ENCODE measurements around the gene BEST1. TPM values are rescaled to one million over a fixed set of nuclear protein-coding genes. Genes with fewer than 3 reads are reported as not detected.
A peak's percentile ranks its signal among the peaks of the same experiment; 100 is the strongest.

Gene BEST1
- total and polyA plus RNA-seq, 2 donors (not counting 3 experiments of a cell fraction or from before 2014, with no cell fraction given): 0.04 TPM; not detected in 1

DNA sequence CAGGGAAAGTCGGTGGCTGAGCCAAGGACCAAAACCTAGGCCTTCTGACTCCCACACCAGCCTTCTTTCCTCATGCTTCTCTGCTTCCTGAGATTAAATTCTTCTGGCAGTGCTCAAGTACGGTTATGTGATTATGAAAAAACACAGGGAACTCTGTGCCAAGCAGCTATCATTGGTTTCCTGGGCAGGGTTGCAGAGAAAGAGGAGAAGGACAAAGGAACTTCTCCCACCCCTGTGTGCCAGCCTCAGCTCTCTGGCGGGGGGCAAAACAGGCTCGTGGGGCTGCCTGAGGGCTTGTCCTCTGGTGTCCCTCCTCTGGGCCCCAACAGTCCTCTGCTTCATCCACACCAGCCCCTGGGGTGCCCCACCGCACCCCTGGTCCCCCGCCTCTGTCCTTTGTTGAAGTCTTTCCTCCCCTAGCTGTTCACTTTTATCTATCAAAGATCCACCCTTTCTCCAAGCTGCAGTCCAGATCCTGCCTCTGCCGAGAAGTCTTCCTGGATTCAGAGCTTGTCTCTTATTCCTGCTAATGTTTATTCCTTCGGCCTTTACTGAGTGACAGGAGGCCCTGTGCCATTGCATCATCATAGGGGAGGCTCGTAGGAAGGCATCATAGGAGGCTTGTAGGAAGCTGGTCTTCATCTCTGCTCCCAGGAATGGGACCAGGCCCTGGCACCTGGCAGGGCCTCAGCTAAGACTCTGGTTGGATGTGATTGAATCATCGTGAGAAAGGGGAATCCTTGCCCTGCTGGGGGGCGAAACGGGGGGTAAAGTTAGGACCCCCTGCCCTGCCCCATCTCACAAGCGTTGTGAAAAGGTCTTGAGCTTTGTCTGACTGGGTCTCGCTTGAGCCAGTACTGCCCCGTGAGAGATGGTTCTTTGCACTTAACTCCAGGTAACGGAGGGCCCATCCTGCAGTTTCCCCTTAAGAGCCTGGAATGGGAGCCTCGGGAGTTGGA lies 28.8 kb downstream of the BEST1 start:
- CTCF ChIA-PET: interaction anchor here (0.9 to 1.8 kb wide), 9 partner anchors 9 to 129 kb away, joined by 3 to 20 read pairs (median 5); partner anchors contain the start of gene FTH1
- Histone ChIP-seq H4K20me1 (replicated peaks; ENCODE audit: control insufficient read depth, extremely low read depth, insufficient read depth, low read length) (no peaks in the 10 kb centered on the region), H3K4me1 (ENCODE audit: control insufficient read depth, extremely low read depth, insufficient read depth, low read length) (peaks cover 22% of the 10 kb centered on the region), H3K4me2 (ENCODE audit: insufficient read depth, low read length) (no peak overlapping the region), H3K27me3 (ENCODE audit: control insufficient read depth in 2 of 2, insufficient read depth in 2 of 2, low read length in 2 of 2) (no peaks in the 10 kb centered on the region), H3K79me2 (ENCODE audit: control insufficient read depth, insufficient read depth, low read length) (no peaks in the 10 kb centered on the region), H2AFZ (ENCODE audit: low read depth, low read length) (peak overlapping the region; percentile 67), H3K9me1 (replicated peaks; ENCODE audit: control insufficient read depth, extremely low read depth, insufficient read depth, low read length) (no peaks in the 10 kb centered on the region), H3K36me3 (ENCODE audit: control insufficient read depth in 2 of 2, extremely low read depth in 1 of 2, insufficient read depth in 2 of 2, low read length in 2 of 2) (no peaks in the 10 kb centered on the region), H3K4me3 (replicated peaks in 1 of 3; ENCODE audit: insufficient read depth in 1 of 3, low read depth in 1 of 3, low read length in 3 of 3) (no peak overlapping the region), H3K9ac (replicated peaks; ENCODE audit: extremely low read depth, insufficient read depth, low read length) (peak overlapping the region; percentile 48), H3K9me3 (replicated peaks; ENCODE audit: control insufficient read depth, insufficient read depth, low read length) (no peaks in the 10 kb centered on the region), H3K27ac (ENCODE audit: insufficient read depth, low read depth, low read length) (peak overlapping the region; percentile 55)
- dilution Hi-C loops (cut with MboI; ENCODE audit: extremely low pct_ligation_motif_present, low sequenced_read_pairs) (no loop called here), intact Hi-C loops (cut with micrococcal nuclease) (no loop called here)
- BruUV-seq (replicated peaks): no TSS peak
- no peak for TF ChIP-seq GATA2 (IDR thresholded peaks at IDR 0.05; ENCODE audit: insufficient read depth, insufficient read length, low read depth, low read length)
- DNase-seq (ENCODE audit: low read depth, low spot score): peak; percentile 87
- FAIRE-seq: peak; percentile 76
- POLR2A ChIA-PET: interaction anchor here (0.9 to 2.1 kb wide), 3 partner anchors 12 to 16 kb away, joined by 3 to 18 read pairs (median 8); partner anchors contain the start of gene FTH1

- DNase-seq (ENCODE audit: low read depth, low spot score): no peak
- Histone ChIP-seq H3K9me3 (replicated peaks; ENCODE audit: control insufficient read depth, insufficient read depth, low read length) (no peaks in the 10 kb centered on the region), H3K4me1 (ENCODE audit: control insufficient read depth, extremely low read depth, insufficient read depth, low read length) (peaks cover 11% of the 10 kb centered on the region), H3K79me2 (ENCODE audit: control insufficient read depth, insufficient read depth, low read length) (no peaks in the 10 kb centered on the region), H3K9ac (replicated peaks; ENCODE audit: extremely low read depth, insufficient read depth, low read length) (no peak overlapping the region), H4K20me1 (replicated peaks; ENCODE audit: control insufficient read depth, extremely low read depth, insufficient read depth, low read length) (no peaks in the 10 kb centered on the region), H3K36me3 (ENCODE audit: control insufficient read depth in 2 of 2, extremely low read depth in 1 of 2, insufficient read depth in 2 of 2, low read length in 2 of 2) (no peaks in the 10 kb centered on the region), H2AFZ (ENCODE audit: low read depth, low read length) (no peak overlapping the region), H3K4me2 (ENCODE audit: insufficient read depth, low read length) (no peak overlapping the region), H3K9me1 (replicated peaks; ENCODE audit: control insufficient read depth, extremely low read depth, insufficient read depth, low read length) (no peaks in the 10 kb centered on the region), H3K27me3 (ENCODE audit: control insufficient read depth in 2 of 2, insufficient read depth in 2 of 2, low read length in 2 of 2) (no peaks in the 10 kb centered on the region), H3K4me3 (replicated peaks in 1 of 3; ENCODE audit: insufficient read depth in 1 of 3, low read depth in 1 of 3, low read length in 3 of 3) (no peak overlapping the region), H3K27ac (ENCODE audit: insufficient read depth, low read depth, low read length) (no peak overlapping the region)
- no TSS peak for BruUV-seq (replicated peaks)
- dilution Hi-C loops (cut with MboI; ENCODE audit: extremely low pct_ligation_motif_present, low sequenced_read_pairs): no loop called here
- ChIA-PET CTCF (interaction anchor here (1.5 to 1.7 kb wide), 2 partner anchors 8 to 101 kb away, joined by 4 read pairs; no protein-coding TSS in a partner anchor), POLR2A (interaction anchor here (0.6 to 1.3 kb wide), 2 partner anchors 9 to 13 kb away, joined by 7 to 9 read pairs; partner anchors contain the start of gene FTH1)
- no peak for TF ChIP-seq EZH2 (IDR thresholded peaks at IDR 0.05; ENCODE audit: borderline replicate concordance, low read depth, low read length, severe bottlenecking)
- TF ChIP-seq POLR2A (IDR thresholded peaks at IDR 0.05; ENCODE audit: low read depth, low read length): no peak
- TF ChIP-seq FOS (IDR thresholded peaks at IDR 0.05; ENCODE audit: borderline replicate concordance, insufficient read depth, low read length): no peak
- TF ChIP-seq, protein P1, sequence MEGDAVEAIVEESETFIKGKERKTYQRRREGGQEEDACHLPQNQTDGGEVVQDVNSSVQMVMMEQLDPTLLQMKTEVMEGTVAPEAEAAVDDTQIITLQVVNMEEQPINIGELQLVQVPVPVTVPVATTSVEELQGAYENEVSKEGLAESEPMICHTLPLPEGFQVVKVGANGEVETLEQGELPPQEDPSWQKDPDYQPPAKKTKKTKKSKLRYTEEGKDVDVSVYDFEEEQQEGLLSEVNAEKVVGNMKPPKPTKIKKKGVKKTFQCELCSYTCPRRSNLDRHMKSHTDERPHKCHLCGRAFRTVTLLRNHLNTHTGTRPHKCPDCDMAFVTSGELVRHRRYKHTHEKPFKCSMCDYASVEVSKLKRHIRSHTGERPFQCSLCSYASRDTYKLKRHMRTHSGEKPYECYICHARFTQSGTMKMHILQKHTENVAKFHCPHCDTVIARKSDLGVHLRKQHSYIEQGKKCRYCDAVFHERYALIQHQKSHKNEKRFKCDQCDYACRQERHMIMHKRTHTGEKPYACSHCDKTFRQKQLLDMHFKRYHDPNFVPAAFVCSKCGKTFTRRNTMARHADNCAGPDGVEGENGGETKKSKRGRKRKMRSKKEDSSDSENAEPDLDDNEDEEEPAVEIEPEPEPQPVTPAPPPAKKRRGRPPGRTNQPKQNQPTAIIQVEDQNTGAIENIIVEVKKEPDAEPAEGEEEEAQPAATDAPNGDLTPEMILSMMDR (IDR thresholded peaks at IDR 0.05; ENCODE audit: extremely low read depth in 1 of 2, insufficient read depth in 1 of 2, low read depth in 1 of 2, low read length in 2 of 2): no peak
- TF ChIP-seq, protein P2, sequence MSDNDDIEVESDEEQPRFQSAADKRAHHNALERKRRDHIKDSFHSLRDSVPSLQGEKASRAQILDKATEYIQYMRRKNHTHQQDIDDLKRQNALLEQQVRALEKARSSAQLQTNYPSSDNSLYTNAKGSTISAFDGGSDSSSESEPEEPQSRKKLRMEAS (IDR thresholded peaks at IDR 0.05; ENCODE audit: insufficient read depth, insufficient read length): no peak
- TF ChIP-seq JUN (IDR thresholded peaks at IDR 0.05; ENCODE audit: borderline replicate concordance, insufficient read depth, insufficient read length, low read depth): no peak
- intact Hi-C loops (cut with micrococcal nuclease): no loop called here
- no peak for FAIRE-seq
Observed at GRCh38 chr11:61980783-61981541, 30.8 kb downstream of the BEST1 start.
